DND-41 (cell line): Measurements from ENCODE around the gene GLTP.

Experiments
- CTCF ChIP-seq: IDR thresholded peaks from 2 replicates; pipeline ENCODE4 v1.5.1; 2012; ENCODE audit warnings: borderline replicate concordance, low read length, moderate library complexity, mild to moderate bottlenecking; ENCODE audit not compliant: poor library complexity, severe bottlenecking; ENCODE audit errors: extremely low read depth
- EZH2 ChIP-seq: IDR thresholded peaks from 3 replicates; pipeline ENCODE4 v1.6.1; 2012; ENCODE audit warnings: borderline replicate concordance, low read depth, mild to moderate bottlenecking, moderate library complexity, low read length, inconsistent platforms; ENCODE audit not compliant: severe bottlenecking

- TF ChIP-seq CTCF (no peak), EZH2 (no peak)
These were observed 35.7 kb upstream of the GLTP start for GRCh38 chr12:109916045-109916444.
